Natural killer cell (primary cell): ENCODE data around the gene RAB33B. TPM values are rescaled to one million over a fixed set of nuclear protein-coding genes. Genes with fewer than 3 reads are reported as not detected.

Experiments
- ATAC-seq, 3 donors: fragments of 150-1000 bp in 2 of 3; fragments of 200-7000 bp in 1 of 3; cut with Tn5 transposase; 1 replicate in 1 of 3; 2 replicates in 2 of 3; pipeline ENCODE4 v1.10.0; 2021; ENCODE audit warnings: mild to moderate bottlenecking in 2 of 3, moderate library complexity in 2 of 3
- DNase-seq, 2 donors: peaks; one replicate each; pipeline versions ENCODE4 v3.0.0 to v3.0.0-alpha.2; 2013 to 2021; ENCODE audit warnings: mixed read lengths in 1 of 2
- H3K27ac ChIP-seq: one replicate; pipeline ENCODE4 v1.5.1; 2013; ENCODE audit warnings: mild to moderate bottlenecking, low read length
- H3K27me3 ChIP-seq: one replicate; pipeline ENCODE4 v1.6.1; 2013; ENCODE audit warnings: low read length; ENCODE audit not compliant: control insufficient read depth, insufficient read depth
- H3K36me3 ChIP-seq: one replicate; pipeline ENCODE4 v1.6.1; 2013; ENCODE audit warnings: low read length; ENCODE audit not compliant: control insufficient read depth, insufficient read depth
- H3K4me1 ChIP-seq: one replicate; pipeline ENCODE4 v1.6.1; 2013; ENCODE audit warnings: low read length; ENCODE audit not compliant: control insufficient read depth, insufficient read depth
- H3K4me3 ChIP-seq: one replicate; pipeline ENCODE4 v1.5.1; 2013; ENCODE audit warnings: low read length
- H3K9me3 ChIP-seq: one replicate; pipeline ENCODE4 v1.6.1; 2013; ENCODE audit warnings: low read length; ENCODE audit not compliant: control insufficient read depth, insufficient read depth
- H3K27ac Mint-ChIP-seq, 2 donors: one replicate each; pipeline ENCODE4 v1.8.0; 2022; ENCODE audit warnings: mild to moderate bottlenecking in 2 of 2, mixed read lengths in 2 of 2, moderate library complexity in 1 of 2
- H3K27me3 Mint-ChIP-seq, 2 donors: one replicate each; pipeline ENCODE4 v1.8.0; 2022; ENCODE audit warnings: low read depth in 2 of 2, mixed read lengths in 2 of 2
- H3K36me3 Mint-ChIP-seq: one replicate; pipeline ENCODE4 v1.8.0; 2022; ENCODE audit warnings: mixed read lengths
- H3K4me1 Mint-ChIP-seq, 2 donors: one replicate each; pipeline ENCODE4 v1.8.0; 2022; ENCODE audit warnings: mixed read lengths in 2 of 2
- H3K4me3 Mint-ChIP-seq: one replicate; pipeline ENCODE4 v1.8.0; 2022; ENCODE audit warnings: mild to moderate bottlenecking, moderate library complexity, mixed read lengths
- H3K9me3 Mint-ChIP-seq, 2 donors: one replicate each; pipeline ENCODE4 v1.8.0; 2022; ENCODE audit warnings: mixed read lengths in 2 of 2
- WGBS: methylation state at CpG from one replicate; pipeline ENCODE4 v1.1.7; 2013; ENCODE audit warnings: missing lambda C conversion rate; ENCODE audit not compliant: insufficient coverage; 5-methylcytosine and 5-hydroxymethylcytosine counted together
- intact Hi-C: fragments of 100-400 bp; cut with micrococcal nuclease; formaldehyde crosslinking; loops from one replicate; pipeline ENCODE4 v1.14.2; 2022
- total RNA-seq, 4 donors: library from RNA; stranded (reverse); fragments of 120-200 nt in 1 of 4; gene quantifications; one replicate each; pipeline versions ENCODE4 v1.2.3 to v1.2.4, GENCODE V29; 2013 to 2022
- TF ChIP-seq, protein P1 (sequence below): fragments of 200-600 bp; IDR thresholded peaks from one replicate; pipeline ENCODE4 v1.8.0; 2022; ENCODE audit warnings: antibody characterized with exemption

RAB33B gene
- total RNA-seq, 3 donors from 2014 or later (not counting 1 experiment from before 2014, with no cell fraction given): 7.8 to 12.9 (median 10.5) TPM

GRCh38 chr4:139501927-139502899 lies 48.3 kb downstream of the RAB33B start:
- H3K36me3 Mint-ChIP-seq: no peaks in the 10 kb centered on the region
- H3K4me3 Mint-ChIP-seq: no peak overlapping the region
- no peak overlapping the region for H3K27ac ChIP-seq
- H3K4me3 ChIP-seq: no peak overlapping the region
- TF ChIP-seq, protein P1, sequence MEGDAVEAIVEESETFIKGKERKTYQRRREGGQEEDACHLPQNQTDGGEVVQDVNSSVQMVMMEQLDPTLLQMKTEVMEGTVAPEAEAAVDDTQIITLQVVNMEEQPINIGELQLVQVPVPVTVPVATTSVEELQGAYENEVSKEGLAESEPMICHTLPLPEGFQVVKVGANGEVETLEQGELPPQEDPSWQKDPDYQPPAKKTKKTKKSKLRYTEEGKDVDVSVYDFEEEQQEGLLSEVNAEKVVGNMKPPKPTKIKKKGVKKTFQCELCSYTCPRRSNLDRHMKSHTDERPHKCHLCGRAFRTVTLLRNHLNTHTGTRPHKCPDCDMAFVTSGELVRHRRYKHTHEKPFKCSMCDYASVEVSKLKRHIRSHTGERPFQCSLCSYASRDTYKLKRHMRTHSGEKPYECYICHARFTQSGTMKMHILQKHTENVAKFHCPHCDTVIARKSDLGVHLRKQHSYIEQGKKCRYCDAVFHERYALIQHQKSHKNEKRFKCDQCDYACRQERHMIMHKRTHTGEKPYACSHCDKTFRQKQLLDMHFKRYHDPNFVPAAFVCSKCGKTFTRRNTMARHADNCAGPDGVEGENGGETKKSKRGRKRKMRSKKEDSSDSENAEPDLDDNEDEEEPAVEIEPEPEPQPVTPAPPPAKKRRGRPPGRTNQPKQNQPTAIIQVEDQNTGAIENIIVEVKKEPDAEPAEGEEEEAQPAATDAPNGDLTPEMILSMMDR: no peak
- H3K27ac Mint-ChIP-seq: no peak overlapping the region
- H3K9me3 ChIP-seq: no peaks in the 10 kb centered on the region
- H3K36me3 ChIP-seq: no peaks in the 10 kb centered on the region
- 72% methylated on average over 12 of the region's 13 CpGs for WGBS
- H3K4me1 ChIP-seq: peaks cover 5% of the 10 kb centered on the region
- H3K27me3 ChIP-seq: no peaks in the 10 kb centered on the region
- no peak for ATAC-seq
- peaks cover 13 to 14% of the 10 kb centered on the region in 2 donors for H3K27me3 Mint-ChIP-seq
- H3K4me1 Mint-ChIP-seq: peaks cover 9 to 10% of the 10 kb centered on the region in 2 donors
- intact Hi-C loops: no loop called here
- H3K9me3 Mint-ChIP-seq: no peaks in the 10 kb centered on the region
- DNase-seq: no peak

GRCh38 chr4:139503622-139504166 lies 49.8 kb downstream of the RAB33B start:
- no peak overlapping the region for H3K4me3 ChIP-seq
- H3K4me1 ChIP-seq: no peaks in the 10 kb centered on the region
- no peak overlapping the region for H3K4me3 Mint-ChIP-seq
- no peaks in the 10 kb centered on the region for H3K36me3 ChIP-seq
- H3K9me3 ChIP-seq: no peaks in the 10 kb centered on the region
- H3K9me3 Mint-ChIP-seq: no peaks in the 10 kb centered on the region
- DNase-seq: no peak
- no peak overlapping the region for H3K27ac ChIP-seq
- peaks cover 13 to 14% of the 10 kb centered on the region in 2 donors for H3K27me3 Mint-ChIP-seq
- H3K27me3 ChIP-seq: no peaks in the 10 kb centered on the region
- peaks cover 0 to under 1% of the 10 kb centered on the region in 2 donors for H3K4me1 Mint-ChIP-seq
- H3K27ac Mint-ChIP-seq: no peak overlapping the region
- TF ChIP-seq, protein P1: no peak
- no peak for ATAC-seq
- no peaks in the 10 kb centered on the region for H3K36me3 Mint-ChIP-seq
- intact Hi-C loops: no loop called here

- H3K9me3 Mint-ChIP-seq: no peaks in the 10 kb centered on the region
- ATAC-seq (no peak), DNase-seq (no peak)
- H3K27me3 Mint-ChIP-seq: peaks cover 8 to 14% of the 10 kb centered on the region in 2 donors
- no peaks in the 10 kb centered on the region for H3K36me3 ChIP-seq
- TF ChIP-seq, protein P1: no peak
- no peak overlapping the region for H3K4me3 ChIP-seq
- no peak overlapping the region for H3K27ac ChIP-seq
- intact Hi-C loops: no loop called here
- no peaks in the 10 kb centered on the region for H3K4me1 ChIP-seq
- H3K27ac Mint-ChIP-seq: no peak overlapping the region
- H3K27me3 ChIP-seq: no peaks in the 10 kb centered on the region
- WGBS: 91% methylated on average over 9 of the region's 9 CpGs
- no peaks in the 10 kb centered on the region for H3K4me1 Mint-ChIP-seq
- no peaks in the 10 kb centered on the region for H3K36me3 Mint-ChIP-seq
- H3K4me3 Mint-ChIP-seq: no peak overlapping the region
- H3K9me3 ChIP-seq: no peaks in the 10 kb centered on the region
Measured at GRCh38 chr4:139506774-139507173, 52.9 kb downstream of the RAB33B start.
